Measurements from ENCODE around the gene TAS1R2.

DNA sequence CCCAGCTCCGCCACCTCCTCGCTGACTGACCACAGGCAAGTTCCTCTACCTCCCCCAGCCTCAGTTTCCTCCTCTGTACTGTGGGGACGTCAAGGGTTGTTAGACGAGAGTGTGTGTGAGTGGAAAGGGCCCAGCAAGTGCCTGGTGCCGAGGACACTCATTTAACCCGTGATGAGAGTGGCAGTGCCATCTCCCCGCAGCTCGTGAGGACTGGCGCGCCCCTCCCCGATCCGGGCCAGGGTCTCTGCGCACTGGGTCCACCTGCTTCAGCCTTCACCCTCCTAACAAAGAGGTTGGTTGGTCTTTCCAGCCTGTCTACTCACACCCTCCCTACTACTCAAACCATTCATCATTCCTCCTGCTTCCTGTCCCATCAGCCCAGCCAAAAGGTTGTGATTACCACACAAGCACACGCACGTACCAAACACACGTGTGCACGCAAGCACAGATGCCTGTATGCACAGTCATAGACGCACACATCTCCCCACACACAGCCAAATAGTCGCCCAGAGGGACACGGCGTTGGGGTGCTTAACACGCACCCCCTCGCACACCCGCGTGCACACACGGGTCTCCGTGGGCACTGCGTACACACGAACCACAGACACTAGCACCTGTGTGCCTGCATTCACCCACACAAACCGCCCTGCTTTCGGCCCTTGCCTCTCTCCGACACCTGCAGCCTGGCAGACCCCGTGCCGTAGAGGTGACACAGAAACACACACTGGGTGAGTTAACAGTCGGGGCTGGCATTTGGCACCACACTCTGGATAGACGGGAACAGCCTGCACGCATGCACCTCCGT lies 39.3 kb downstream of the TAS1R2 start:
- no peak for TF ChIP-seq POLR2AphosphoS5 (IDR thresholded peaks at IDR 0.05; ENCODE audit: borderline replicate concordance, low read depth, low read length)
- TF ChIP-seq EZH2 (IDR thresholded peaks at IDR 0.05): no peak
- no peak for TF ChIP-seq FOXP2 (optimal IDR thresholded peaks at IDR 0.05; ENCODE audit: control extremely low read depth, extremely low read length, insufficient read depth)

All from SK-N-MC (cell line).